IPS-NIHi11 (cell line): Measurements from ENCODE around the gene WDR82.

Source experiments
- DNase-seq: peaks from one replicate; pipeline ENCODE4 v3.0.0; 2012; ENCODE audit warnings: mixed read lengths, low spot score

WDR82 gene, protein sequence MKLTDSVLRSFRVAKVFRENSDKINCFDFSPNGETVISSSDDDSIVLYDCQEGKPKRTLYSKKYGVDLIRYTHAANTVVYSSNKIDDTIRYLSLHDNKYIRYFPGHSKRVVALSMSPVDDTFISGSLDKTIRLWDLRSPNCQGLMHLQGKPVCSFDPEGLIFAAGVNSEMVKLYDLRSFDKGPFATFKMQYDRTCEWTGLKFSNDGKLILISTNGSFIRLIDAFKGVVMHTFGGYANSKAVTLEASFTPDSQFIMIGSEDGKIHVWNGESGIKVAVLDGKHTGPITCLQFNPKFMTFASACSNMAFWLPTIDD

DNA sequence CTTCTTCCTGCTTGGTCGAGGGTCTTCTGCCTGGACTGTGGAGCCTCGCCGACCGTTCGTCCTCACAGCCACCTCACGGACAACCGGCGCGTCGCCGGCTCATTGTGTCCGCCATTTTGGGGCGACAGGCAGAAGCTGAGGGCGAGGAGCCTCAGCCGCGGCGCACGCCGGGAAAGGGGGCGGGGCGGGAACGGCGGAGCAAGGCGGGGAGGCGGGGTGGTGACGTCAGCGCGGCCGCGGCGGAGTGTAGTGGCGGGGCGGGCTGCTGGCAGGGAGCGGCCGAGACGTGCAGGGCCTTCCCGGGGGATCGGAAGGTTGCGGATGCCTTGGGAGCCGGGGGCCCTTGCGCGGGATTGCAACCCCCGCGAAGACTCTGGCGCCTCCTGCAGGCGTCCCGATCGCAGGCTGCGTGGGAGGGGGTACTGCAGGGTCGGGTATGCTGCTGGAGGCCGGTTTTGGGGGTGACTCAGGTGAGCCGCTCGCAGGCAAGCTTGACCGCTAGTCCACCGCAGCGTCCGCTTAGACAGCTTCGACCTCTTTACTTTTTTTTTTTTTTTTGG lies at the start of gene WDR82:
TSS of gene WDR82 (minus strand) at position 140 of the 560 bp plus-strand sequence. CDS start 288 bp downstream, outside the sequence.
- DNase-seq: peak; percentile 98

DNA sequence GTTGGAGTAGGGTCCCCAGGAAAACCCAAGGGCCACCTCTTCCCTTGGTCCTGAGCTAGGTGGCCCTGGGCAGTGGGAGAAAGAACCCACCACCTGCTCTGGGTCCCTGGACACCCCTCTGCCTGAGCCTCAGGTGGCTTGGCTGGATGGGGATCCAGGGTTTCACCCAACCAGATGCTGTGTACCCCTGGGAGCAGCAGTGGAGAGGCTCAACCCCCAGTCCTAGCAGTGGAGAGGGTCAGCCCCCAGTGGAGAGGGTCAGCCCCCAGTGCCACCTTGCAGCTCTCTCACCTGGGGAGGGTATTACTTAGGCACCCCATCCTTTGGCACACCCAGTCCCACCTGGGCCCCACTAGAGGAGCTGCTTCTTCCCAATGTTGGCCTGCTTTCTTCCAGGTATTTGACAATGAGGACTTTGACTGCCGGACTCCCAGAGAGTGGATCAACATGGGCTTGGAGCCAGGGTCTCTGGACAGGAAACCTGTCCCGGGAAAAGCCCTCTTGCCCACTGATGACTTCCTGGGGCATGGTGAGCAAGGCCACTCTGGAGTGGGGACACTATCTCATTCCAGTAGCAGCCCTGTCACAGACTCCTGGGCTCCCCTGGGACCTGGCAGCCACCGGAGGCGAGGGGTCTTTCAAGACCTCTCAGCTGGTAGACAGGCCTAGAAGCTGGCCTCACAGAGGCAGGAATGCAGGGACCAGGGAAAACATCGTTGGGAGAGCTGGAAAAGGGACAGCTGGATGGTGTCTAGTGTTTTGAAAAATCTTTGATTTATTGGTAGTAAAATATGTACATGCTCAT lies 49.2 kb upstream of the WDR82 start:
- DNase-seq: no peak

DNA sequence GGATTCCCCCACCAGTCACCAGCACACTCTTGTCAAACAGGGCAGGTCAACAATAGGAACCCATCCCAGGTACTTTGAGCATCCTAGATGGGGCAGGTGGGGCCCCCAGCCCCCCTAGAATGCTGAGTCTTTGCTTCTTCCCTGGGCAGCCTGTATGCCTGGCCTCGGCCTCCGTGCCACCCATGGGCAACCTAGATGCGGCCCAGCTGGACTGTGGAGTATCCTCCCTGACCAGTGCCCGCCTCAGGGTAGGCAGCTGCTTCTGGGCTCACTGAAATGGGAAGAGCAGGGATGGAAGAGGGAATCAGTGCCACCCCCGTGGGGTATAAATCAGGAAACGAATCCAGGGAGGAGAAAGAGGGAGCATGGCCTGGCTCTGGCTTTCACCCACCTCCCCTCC lies 48.5 kb upstream of the WDR82 start:
- no peak for DNase-seq

DNA sequence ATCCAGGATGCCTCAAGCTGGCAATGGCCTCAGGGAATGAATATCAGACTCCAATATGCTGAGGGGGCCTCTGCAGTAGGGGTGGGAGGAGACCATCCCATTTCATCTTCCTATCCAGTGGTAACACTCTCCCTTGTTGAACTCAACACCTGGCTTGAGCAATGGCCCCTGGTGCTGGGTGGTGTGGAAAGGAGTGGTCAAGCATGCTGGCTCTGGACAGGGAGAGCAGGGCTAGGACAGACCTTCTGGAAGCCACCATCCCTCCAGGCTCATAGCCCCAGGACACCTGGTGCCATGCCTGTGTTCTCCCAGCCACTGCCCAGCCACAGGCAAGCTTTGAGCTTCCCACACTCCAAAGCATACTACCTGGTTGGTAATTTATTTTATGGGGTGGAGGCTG lies 47.2 kb upstream of the WDR82 start:
- no peak for DNase-seq

DNA sequence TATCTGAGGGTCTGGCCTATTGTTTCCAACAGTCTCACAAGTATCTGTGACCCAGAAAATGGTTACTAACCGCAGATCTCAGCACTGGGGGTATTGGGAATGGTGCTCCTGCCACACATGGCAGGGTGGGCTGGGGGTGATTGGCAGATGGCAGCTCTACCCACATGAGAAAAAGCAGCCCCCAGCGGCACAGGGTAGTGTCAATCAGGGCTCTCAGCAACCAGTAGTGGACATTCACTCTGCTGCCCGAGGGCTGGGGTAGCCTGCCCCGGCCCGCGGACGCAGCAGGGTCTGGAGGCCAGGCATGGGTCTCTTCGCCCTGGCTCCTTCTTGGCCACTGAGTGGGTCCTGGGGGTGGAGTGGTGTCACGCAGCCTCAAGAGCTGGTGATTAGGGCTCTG lies 46.2 kb upstream of the WDR82 start:
- DNase-seq: no peak

DNA sequence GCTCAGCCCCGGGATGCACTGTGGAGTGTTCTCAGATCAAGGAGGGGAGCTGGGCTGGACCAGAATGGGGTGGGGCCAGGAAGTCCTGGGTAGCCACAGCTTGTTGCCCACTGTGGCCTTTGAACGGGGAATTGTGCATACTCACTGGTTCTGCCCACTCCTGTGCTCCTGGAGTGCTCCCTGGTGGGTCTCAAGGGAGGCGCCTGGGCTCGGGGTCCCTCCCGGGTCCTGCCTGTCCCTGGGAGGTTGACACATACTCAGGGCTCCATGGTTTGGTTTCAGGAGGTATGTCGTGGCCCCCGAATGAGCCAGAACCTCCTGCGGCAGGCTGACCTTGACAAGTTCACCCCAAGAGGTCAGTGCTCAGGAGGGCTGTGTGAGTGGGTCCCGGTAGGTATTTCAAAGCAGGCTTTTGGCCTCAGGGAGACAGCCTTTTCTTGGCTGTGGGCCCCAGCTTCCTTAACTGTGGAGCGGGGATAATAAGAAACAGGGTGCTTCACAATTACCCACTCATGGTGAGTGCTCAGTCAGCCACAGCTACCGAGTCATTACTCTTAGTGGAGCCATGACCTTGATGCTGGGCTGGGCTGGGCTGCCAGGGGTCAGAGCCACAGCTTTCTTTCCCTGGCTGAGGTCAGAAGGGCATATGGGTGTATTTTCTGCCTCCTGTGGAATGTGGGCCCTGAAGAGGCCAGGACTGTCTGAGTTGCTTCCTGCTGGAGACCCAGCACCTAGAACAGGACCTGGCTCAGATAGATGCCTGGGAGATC lies 45.3 kb upstream of the WDR82 start:
- no peak for DNase-seq

DNA sequence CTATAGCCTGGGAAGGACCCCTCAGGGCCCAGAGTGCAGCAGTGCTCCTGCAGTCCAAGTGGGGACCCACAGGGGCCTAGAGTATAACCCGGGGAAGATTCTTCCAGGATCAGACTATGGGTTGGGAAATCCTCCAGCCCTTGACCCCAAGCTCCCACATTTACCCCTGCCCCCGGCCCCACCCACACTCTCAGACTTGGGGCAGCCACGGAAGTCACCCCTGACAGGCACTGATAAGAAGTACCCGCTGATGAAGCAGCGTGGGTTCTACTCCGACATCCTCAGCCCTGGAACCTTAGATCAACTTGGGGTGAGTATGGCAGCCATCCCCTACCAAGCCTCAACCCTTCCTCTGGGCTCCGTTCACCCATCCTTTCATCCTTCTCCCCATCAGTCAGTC lies 44.0 kb upstream of the WDR82 start:
- no peak for DNase-seq

DNA sequence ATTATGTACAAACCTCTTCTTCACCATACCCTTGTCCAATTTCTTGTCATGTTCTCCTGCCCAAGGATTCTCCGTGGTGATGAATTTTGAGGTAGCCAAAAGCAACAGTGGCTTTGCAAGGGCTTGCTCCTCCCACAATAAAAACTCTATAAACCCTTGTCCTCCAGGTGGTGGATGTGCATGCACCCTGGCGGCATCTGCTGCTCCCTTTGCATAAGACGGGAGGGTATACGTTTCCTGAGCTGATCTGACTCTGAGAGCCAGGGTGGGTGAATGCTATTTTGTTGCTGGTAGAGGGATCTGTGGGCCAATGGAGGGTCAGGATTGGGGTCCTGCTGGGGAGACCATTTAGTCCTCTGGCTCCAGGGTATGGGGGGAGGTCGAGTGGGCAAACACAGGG lies 43.0 kb upstream of the WDR82 start:
- no peak for DNase-seq

DNA sequence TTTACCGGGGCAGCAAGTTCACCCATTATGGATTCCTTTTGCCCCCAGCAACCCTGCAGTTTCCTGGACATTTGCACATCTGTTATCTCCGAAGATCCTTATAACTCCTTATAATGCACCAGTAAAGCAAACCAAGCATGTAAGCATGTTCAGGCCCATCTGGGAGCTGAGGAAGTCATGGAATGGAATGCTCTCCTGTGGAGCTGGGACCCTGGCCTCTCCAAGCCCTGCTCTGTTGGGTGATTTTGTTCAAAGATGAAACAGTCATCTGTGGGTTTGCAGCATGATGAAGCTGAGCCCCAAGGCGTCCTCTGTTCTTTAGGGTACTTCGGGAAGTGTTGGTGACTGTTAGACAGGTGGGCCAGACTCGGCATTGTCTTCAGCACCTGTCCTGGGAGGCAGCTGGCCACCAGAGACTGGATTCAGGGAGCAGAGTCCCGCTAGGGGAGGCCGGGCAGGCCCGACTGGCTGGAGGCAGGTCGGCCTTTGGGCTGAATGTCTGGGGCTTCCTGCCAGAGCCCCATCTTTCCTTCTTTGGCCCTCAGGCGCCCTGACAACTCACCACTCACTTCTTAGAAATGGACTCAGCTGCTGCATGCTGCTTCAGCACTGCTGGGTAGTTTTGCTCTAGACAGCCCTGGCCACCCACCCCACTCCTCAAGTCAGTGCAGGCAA lies 41.6 kb upstream of the WDR82 start:
- DNase-seq: no peak

DNA sequence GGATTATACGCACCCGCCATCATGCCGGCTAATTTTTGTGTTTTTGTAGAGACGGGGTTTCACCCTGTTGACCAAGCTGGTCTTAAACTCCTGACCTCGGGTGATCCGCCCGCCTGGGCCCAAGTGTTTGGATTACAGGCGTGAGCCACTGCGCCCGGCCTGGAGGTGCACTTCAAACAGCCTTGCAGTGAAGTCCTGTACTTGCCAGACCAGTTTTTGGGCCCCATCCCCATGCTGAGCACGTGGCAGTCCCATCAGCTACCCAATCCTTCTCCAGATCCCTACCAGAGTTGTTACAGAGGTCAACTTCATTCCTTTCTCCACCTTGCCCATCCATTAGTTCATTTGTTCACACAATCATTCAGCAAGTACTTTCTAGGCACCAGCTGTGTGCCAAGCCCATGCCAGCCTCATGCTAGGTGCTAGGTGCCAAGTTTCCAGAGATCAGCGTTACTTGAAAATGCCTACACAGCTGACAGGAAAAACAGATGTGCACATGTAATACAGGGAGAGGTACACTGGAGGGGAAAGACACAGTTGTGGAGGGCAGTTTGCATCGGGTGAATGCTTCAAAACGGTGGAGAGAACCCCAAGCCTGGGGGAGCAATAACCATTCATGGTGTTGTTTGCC lies 39.9 kb upstream of the WDR82 start:
- DNase-seq: no peak

DNA sequence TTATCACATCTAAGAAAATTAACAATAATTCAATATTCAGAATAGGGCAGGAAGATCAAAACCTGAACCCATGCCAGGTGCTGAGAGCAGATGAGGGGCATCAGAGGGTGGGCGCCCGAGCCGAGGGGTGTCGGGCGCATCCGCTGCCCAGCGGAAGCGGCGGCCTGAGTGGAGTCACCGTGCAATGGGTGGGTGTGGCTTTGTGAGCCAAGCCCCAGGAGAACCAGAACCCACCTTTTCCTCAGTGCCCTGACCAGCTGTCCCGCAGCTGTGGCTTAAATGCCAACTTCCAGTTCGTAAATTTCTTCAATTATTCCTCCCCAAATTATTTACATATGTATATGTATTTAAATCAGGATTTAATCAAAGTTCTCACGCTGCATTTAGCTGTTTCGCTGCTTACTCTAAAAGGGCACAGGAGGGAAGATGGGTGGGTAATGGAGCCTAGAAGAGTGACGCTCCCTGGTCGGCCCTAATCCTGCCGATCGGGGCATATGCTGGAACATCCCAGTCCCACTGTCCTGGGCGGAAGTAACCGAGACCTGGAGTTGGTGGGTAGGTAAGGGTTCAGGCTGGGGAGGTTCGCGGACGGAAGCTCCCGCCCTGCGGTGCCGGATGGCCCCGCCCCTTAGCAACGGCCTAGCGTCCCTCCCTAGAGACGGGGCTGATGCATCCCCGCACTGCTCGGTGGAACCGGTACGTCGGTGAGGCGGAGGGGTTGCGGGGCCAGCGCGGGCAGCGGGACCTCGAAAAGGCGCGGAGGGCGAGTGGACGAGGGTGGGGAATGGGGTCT lies 39.0 kb upstream of the WDR82 start:
- peak; percentile 97 for DNase-seq

DNA sequence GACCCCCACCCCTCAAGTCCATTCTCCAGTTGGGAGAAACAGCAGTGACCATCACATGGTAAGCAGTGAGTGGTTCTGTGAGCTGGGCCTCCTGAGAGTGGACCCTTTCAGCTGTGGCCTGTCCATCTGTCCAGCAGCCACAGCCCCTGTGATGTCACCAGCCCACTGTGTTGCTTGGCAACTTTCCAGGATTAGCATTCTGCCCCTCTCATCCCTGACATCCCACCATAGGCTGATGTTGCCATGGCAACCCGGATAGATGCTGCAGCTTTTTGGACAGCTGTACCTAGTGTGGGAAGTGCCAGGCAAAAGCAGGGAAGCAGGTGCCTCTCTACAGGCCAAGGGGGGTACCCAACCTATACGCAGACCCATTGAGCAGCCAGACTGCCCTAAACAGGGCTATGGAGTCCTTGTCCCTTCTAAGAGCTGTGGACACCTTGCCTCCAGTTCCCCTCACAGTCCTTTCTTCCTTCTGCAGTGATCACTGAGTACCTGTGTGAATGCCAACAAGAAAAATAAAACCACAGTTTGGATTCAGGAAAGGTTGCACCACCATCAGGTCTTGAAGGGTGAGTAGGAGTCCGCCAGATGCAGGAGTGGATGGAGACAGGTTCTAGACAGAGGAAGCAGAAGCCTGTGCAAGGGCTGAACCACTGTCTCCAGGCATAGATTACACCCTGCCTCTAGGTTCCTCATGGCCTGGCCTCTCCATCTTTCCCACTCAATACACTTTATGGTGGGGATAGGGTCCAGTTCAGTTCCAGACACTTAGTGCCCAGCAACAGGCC lies 37.7 kb upstream of the WDR82 start, which contains the start of gene DNAH1:
TSS of gene DNAH1 (plus strand) at position 343 of the 788 bp plus-strand sequence. CDS start 6,124 bp downstream, outside the sequence.
- DNase-seq: no peak

DNA sequence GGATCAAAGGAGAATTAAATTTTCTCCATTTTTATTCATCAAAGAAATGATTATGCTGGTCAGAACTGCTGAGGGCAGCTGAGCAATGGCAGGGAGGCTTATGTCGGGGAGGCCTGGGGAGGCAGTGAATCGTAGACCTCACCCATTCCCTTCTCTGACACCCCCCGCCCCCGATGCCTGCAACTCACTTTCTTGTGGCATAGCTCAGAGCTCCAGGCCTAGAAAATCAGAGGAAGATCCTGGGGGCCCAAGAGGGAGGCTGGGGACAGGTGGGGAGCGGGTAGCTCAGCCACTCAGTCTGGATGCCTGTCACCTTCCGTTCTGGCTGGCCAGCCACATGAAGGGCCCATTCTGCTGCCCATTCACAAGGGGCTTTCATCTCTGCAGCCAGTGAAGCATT lies 36.6 kb upstream of the WDR82 start:
- no peak for DNase-seq

DNA sequence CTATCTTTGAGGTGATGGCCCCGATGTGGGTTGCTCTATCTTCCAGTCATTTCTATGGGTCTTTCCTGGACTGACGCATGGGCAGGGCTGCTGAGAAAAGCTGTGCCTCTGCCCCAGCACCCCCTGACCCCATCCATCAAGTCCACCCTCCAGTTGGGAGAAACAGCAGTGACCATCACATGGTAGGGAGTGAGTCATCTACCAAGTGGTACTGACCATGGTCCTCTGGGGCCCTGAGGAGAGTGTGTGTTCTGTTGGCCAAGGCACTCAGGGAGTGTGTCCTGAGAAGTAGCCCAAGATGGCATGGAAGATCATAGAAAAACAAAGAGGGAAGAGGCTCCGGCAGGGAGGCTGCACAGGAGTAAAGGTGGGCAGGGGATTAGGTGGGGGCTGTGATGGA lies 36.0 kb upstream of the WDR82 start:
- DNase-seq: no peak

DNA sequence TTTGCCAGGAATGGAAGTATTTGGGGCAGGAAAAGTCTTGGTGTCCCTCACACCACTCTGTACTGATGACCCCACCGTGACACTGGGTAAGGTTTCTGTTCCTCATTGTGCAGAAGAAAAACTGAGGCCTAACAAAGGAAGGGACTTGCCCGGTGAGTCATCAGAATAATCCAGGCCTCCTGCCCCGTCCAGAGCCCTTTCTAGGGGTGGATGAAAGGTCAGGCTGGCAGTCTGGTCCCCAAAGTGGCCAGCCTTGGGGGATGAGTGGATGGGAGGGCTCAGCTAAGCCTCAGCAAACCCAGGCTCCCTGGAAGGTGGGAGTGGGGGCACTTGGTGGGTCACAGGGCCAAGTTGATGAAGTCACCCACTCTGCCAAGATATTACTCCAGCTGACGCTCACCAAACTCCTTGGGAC lies 35.3 kb upstream of the WDR82 start:
- no peak for DNase-seq

DNA sequence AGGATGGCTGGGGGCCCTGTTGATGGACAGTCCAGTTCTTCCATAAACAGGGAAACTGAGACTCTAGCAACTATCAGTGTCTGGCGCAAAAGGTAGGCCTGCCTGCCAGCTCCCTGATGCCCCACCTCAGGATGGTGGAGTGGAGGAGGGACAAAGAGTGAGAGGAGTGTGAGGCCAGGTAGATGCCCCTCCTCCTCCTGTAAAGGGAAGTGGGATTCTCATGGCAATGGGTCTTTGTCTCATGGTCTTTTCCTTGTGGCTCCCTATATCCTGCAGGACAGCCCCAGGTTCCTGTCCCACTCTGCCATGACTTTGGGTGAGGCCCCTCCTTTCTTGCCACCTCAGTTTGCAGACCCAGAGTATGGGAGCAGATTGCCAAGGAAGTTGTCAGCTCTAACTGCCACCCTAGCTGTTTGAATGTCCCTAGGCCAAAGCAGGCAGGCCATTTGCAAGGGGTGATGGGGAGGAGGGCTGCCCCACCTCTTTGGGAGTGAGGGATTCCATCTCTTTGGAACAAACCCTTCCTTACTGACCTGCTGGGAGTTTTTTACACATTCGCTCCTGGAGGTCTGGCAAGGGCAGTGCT lies 34.8 kb upstream of the WDR82 start:
- no peak for DNase-seq

DNA sequence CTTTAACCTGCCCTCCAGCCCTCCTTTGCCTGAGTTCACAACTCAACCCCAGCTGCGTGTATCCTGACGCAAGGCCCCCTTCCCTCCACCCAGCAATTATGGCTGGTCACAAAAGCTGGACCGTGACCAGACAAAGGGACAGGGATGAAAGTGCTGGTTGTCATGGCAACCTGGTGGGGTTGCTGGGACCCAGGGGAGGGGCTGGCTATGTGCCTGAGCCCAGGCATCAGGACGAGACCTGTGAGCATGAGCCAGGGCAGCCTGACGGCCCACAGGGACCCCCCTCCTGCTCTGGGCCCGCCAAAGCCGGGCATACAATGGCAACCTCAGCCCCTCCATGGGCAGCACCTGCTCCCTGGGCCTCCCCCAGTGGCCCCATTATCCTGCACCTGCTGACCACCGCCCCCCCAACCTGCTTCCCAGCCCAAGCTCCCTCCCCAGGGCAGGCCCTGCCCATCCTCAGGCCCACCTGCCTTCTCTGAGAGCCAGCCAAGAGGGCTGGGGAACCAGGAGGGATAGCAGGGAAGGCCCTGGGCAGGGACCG lies 33.2 kb upstream of the WDR82 start:
- DNase-seq: peak; percentile 65

DNA sequence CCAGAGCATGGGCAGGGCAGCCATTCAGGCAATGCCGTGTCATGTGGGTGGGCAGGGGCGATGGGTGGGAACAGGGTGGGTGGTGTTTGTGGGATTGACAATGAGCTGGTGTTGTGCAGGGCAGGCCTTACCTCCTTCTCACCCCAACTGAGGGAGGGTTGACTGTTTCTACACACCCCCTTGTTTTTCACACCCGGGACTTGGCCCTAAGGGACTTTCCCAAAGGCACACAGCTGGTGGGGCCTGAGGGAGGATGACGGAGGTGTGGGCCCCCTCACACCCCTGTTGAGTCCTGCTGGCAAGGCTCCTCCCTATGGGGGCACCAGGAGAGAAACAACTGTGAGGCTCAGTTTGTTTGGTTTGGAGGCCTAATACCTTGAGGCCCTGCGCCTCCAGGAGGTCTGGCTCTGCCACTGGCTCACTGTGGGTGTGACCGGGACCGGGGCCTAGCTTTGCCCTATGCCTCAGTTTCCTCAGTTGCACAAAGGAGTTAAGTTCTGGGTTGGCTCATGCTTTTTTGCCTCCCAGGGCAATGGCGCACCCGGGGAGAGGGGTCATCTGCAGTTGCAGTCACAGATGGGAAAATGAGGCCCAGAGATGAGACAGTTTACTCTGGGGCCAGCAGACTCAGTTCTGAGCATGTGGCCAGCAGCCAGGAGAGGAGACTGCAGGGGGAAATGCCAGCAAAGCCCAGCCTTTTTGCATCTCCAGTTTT lies 32.6 kb upstream of the WDR82 start:
- no peak for DNase-seq
